Forelimb muscle (tissue), 1 donor: Measurements from ENCODE around the gene LHFPL3. TPM values are rescaled to one million over a fixed set of nuclear protein-coding genes. Genes with fewer than 3 reads are reported as not detected.
"Not testable (repeated sequence)": the region's sequence is repeated elsewhere in the genome, so short reads cannot be mapped to it uniquely, and the experiment has no call there.

ENCODE experiments used
- DNase-seq: peaks from one replicate; pipeline ENCODE4 v3.0.0-alpha.2; 2013; ENCODE audit warnings: low read depth
- polyA plus RNA-seq: library from polyadenylated mRNA; unstranded; fragments of 120-200 nt; gene quantifications from one replicate; pipeline ENCODE4 v1.2.1, GENCODE V29; 2013; ENCODE audit not compliant: insufficient read length

The LHFPL3 gene
- polyA plus RNA-seq, 1 donor, result not detected

GRCh38 chr7:104482362-104483037 lies 154.1 kb downstream of the LHFPL3 start:
- DNase-seq, result no peak

- DNase-seq, result no peak
Measured at GRCh38 chr7:104486931-104487330, 158.5 kb downstream of the LHFPL3 start.

GRCh38 chr7:104487642-104488041 lies 159.2 kb downstream of the LHFPL3 start:
- no peak for DNase-seq

- DNase-seq, result no peak
Measured at GRCh38 chr7:104497379-104497967, 169.1 kb downstream of the LHFPL3 start.

- no peak for DNase-seq
Measured at GRCh38 chr7:104499975-104500374, 171.6 kb downstream of the LHFPL3 start.

- DNase-seq, result no peak
Measured at GRCh38 chr7:104509874-104510273, 181.5 kb downstream of the LHFPL3 start.

- no peak for DNase-seq
Measured at GRCh38 chr7:104524853-104525252, 196.4 kb downstream of the LHFPL3 start.

- no peak for DNase-seq
Measured at GRCh38 chr7:104528142-104528541, 199.7 kb downstream of the LHFPL3 start.

- no peak for DNase-seq
Measured at GRCh38 chr7:104529567-104529966, 201.2 kb downstream of the LHFPL3 start.

- DNase-seq, result no peak
Measured at GRCh38 chr7:104530251-104530650, 201.8 kb downstream of the LHFPL3 start.

- DNase-seq, result no peak
Measured at GRCh38 chr7:104534149-104534548, 205.7 kb downstream of the LHFPL3 start.

- DNase-seq, result no peak
Measured at GRCh38 chr7:104535841-104536240, 207.4 kb downstream of the LHFPL3 start.

- no peak for DNase-seq
Measured at GRCh38 chr7:104536956-104537355, 208.6 kb downstream of the LHFPL3 start.

GRCh38 chr7:104538152-104538551 lies 209.7 kb downstream of the LHFPL3 start:
- DNase-seq, result no peak

GRCh38 chr7:104541897-104542296 lies 213.5 kb downstream of the LHFPL3 start:
- no peak for DNase-seq

- DNase-seq, result no peak
Measured at GRCh38 chr7:104548861-104549260, 220.5 kb downstream of the LHFPL3 start.

- no peak for DNase-seq
Measured at GRCh38 chr7:104550362-104550761, 222.0 kb downstream of the LHFPL3 start.

GRCh38 chr7:104551226-104551625 lies 222.8 kb downstream of the LHFPL3 start:
- DNase-seq, result no peak

GRCh38 chr7:104552102-104552501 lies 223.7 kb downstream of the LHFPL3 start:
- DNase-seq, result no peak

GRCh38 chr7:104553074-104553473 lies 224.7 kb downstream of the LHFPL3 start:
- DNase-seq, result no peak

- DNase-seq, result not testable (repeated sequence)
Measured at GRCh38 chr7:104563350-104563901, 235.0 kb downstream of the LHFPL3 start.

GRCh38 chr7:104569751-104570150 lies 241.3 kb downstream of the LHFPL3 start:
- no peak for DNase-seq

- no peak for DNase-seq
Measured at GRCh38 chr7:104572554-104572953, 244.2 kb downstream of the LHFPL3 start.
